HG02678 (cell line): ENCODE data around the gene ELOVL4.

Experiments
- ATAC-seq: cut with Tn5 transposase; IDR thresholded peaks from one replicate; pipeline ENCODE4 v1.9.1; 2021; ENCODE audit warnings: mild to moderate bottlenecking, moderate library complexity; ENCODE audit not compliant: unreplicated experiment

Gene ELOVL4

DNA sequence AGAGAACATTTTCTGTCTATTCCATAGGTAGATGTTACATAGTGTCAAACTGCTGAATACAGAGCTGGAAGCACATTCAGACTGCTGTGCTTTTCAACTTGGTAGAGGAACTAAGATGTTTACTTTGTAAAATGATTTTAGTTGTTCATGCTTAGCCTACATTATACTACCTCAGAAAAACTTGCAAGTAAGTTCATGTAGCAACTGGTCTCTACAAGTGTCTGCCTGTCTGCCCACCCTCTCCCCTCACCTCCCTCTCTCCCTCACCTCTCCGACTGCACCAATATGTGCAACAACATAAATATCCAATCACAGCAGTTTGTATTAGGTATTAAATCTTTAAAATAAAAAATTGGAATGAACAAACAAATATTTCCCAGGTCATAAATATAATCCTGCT is 25.3 kb downstream of the ELOVL4 start:
- no peak for ATAC-seq

DNA sequence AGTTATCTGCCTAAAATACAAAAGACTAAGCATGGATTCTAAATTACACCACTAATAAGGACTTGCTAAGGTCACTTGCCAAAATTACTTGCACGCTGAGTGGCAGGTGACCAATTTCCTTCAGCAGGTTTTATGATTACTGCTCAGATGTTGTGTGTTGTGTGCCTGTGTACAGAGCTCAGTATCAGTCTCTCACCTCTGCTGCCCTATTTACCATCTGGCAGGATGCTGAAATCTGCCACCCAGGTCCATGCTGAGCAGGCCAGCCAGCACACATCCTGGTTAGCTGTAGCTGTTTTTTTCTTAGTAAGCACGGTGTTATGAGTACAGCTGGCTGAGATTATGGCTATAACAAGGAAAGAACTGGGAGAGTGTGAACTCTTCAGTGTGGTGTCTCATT is 34.0 kb downstream of the ELOVL4 start:
- ATAC-seq: no peak

DNA sequence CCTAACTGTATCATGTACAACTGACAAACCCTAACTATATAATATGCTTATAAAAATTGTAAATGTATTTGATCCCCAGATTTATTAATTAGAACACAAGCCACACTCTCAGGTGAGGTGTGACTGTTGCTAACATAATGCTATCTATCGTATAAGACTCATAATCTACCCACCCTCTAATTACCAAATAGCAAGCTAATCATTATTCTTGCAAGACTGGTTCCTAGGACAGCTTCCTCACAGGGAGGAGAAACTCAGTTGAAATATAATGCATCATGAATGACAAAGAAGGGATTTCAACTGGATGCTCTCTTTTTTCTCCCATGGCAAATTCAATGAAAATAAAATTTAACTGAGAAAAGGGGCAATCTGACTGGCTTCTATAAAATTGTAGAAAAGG is 35.4 kb downstream of the ELOVL4 start:
- no peak for ATAC-seq

DNA sequence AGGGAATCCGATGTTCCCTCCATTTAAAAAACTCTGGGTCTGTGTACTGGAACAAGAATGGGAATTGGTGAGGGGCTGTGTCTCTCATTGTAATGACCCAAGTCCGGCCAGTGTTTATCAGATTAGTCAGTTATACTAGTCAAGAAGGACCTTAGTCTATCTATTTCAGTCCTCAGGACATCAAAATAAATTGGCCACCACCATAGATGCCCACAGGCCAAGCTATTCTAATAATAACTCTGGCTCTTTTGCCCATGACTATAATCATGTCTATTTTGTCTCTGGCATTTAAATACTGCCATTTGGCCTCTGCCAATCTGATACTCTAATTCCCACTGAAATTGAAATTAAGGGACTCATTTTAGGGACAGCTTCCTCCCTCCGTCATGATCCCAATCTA is 37.8 kb downstream of the ELOVL4 start:
- no peak for ATAC-seq

DNA sequence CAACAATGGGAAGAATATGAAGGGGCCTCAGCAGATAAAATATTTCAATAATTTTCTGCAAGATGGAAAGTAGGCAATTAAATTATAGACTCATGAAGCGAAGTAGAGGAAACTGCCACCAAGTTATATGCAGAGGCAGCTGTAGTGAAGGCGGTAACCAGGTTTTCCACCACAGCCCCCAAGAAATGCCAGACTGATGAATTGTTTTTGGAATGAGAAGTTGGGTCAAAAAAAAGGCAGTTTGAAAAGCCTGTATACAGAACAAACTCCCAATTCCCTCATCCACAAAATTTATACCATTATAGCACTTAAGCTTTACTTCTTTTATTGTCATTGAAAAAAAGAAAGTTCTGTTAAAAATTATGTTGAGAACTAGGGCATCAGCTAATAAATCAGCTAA is 45.3 kb downstream of the ELOVL4 start:
- no peak for ATAC-seq

DNA sequence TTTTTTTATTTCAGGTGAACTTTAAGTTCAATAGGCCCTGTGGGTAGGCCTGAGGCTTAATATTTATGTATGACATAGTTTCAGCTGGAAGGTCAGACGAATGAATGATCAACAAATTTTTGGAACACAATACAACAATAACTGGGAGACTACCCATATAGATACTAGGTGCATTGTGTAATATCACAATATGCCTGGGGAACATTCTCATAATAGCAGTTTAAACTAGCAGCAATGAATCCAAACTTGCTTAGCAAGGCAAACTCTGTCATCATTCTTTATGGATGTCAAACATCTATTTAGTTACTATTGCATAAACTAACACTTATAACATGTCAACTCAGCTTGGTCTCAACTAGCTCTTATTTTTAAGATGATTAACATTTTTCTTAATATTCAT is 49.3 kb downstream of the ELOVL4 start:
- ATAC-seq: no peak

DNA sequence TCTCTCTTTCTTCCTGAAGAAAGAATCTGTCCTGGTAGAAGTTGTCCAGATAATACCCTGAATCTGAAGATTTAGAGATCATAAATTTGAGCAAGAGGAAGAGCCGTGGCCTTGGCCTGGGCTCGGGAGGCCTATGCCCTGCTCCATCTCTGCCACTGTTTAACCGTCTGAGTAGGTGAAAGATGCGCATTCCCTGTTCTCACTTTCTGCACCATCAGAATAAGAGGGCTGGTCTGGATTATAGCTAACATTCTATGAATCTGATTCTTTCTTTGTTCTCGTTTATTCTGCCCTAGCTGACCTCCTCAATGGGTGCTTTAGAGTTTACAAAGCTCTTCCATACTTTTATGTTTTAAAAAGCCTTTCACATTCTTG is 51.3 kb downstream of the ELOVL4 start:
- no peak for ATAC-seq

DNA sequence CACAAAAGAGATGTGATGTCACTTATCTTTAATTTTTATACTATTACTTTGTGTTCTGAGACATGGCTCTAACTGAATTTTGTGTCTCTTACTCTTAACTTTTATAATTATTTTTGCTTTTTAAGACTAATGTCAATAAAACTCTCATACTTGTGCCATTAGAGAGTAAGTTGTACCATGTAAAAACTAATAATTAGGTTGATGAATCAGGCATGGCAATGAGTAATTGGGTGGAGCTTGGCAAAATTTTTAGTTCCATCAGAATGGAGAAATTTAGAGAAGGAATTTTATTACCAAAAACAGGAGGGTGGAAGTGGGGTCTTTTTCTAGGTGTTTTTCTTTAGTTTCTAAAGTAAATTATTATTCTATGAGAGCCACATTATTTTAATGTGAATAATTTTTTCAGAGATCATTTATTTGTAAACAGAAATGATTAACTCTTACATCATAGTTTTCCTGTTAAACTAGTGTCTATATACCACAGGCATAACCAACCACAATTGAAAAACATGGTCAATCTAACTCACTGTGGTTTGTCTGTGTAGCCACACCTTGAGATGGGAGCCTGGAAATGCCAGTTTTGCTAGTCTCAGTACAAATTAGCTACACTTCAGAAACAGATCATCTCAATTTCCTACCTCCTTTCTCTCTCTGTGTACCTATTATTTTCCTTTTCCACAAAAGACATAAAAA is 51.8 kb downstream of the ELOVL4 start:
- no peak for ATAC-seq

DNA sequence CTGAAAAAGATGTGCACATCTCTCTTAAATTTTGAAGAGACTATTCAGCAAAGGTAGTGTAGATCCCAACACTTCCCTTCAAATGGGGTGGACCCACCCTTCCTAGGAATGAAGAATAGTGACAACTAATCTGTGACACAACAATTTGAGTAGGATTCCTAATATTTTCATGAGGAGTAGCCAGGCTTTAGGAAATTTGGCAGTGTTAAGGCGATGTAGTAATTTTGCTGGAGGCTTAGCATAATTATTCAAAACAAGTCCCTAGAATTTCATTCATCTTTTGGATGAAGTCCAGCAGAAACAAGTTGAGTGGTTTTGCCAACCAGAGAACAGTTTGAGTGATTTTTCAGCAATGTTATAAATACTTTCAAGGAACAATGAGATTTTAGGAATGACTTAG is 52.4 kb downstream of the ELOVL4 start:
- no peak for ATAC-seq

DNA sequence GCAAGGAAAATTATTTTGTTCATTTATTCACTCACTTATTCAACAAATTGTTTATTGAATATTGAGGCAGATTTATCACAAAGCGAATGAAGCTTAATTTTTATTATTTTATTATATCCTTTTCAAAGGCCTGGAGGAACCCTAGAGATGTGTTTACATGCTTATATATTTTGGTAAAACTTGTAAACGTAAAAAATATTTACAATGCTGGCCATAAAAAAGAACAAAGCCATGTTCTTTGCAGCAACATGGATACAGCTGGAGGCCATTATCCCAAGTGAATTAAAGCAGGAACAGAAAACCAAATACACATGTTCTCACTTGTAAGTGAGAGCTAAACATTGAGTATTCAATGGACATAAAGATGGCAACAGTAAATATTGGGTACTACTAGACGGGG is 58.8 kb downstream of the ELOVL4 start:
- ATAC-seq: no peak

DNA sequence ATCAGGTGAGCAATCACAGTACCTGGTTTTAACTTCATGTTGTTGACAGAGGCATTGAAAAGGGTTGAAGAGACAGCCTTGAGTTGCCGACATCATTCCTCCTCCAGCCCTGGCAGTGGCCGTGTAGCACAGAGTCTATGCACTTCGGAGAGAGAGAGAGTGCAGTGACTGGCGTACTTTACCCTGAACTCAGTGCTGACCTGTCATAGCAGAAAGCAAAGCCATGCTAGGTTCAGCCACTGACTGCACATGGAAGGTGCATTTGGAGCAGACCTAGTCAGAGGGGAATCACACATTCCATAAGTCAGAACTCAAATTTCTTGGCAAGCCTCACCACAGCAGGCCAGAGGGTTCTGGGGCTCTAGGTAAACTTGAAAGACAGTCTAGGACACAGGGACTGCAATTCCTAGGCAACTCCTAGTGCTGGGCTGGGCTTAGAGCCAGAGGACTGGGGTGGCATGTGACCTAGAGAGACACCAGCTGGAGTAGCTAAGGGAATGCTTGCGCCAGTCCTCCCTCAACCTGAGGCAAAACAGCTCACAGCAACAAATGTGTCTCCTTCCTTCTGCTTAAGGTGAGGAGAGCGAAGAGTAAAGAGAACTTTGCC is 69.1 kb downstream of the ELOVL4 start:
- no peak for ATAC-seq

DNA sequence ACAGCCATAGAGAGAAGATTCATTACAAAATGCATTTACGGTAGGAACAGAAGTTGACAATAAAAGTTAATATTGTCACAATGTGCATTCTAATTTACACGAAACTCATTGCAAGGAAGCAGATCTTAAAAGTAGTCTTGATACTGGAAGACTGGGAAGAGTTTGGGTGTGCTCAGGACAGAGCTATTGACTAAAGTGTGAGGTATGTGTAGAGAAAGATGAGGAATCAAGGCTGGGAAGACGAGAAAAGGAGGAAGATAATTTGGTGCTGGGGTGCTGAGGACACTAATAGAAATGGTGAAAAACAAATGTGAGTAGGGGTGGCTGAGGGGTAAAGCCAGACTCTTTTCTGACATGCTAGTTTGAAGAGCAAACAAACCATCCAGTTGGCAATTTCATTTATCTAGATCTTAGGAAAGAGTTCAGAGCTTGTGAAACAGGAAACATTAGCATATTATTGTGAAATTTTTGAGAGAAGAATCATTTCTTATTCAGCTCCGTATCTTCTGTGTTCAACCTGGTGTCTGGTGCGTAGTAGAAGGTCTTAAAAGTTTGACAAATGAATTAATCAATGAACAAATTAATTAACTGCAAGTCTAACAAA is 72.7 kb downstream of the ELOVL4 start:
- ATAC-seq: no peak

DNA sequence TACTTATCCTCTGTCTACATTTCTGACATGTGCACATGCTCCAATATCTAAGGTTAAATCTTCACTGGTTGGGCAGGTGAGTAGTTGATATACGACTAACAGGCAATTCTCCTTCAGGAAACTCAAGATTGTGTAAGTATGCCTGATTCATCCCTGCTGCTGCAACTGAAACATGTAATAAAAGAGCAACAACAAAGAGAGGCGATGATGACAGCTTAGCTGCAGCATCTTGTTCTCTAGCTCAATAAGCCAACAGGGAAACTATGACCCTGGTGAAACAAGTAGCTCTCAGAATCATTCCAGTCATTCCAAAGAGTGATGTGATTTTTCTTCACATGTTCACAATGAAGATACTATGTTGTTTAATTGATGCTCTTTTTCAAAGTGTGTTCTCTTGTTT is 74.4 kb downstream of the ELOVL4 start:
- no peak for ATAC-seq

DNA sequence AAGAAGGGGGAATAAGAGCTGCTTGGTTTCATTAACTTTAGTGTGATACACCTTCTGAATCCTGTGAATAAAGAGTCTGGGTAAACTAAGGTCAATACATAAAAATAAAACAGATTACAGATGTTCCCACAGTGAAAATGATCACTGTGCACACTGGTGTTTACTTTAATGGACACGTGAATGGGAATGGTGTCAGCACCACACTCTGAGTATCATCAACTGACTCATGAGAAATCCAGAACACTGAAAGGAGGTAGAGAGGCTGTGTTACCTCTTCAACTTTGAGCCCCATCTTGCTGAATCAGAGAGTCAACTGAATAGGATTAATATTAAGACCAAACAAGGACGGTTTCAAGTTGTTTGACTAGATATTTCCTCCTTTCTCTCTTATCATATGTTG is 75.0 kb downstream of the ELOVL4 start:
- ATAC-seq: no peak

DNA sequence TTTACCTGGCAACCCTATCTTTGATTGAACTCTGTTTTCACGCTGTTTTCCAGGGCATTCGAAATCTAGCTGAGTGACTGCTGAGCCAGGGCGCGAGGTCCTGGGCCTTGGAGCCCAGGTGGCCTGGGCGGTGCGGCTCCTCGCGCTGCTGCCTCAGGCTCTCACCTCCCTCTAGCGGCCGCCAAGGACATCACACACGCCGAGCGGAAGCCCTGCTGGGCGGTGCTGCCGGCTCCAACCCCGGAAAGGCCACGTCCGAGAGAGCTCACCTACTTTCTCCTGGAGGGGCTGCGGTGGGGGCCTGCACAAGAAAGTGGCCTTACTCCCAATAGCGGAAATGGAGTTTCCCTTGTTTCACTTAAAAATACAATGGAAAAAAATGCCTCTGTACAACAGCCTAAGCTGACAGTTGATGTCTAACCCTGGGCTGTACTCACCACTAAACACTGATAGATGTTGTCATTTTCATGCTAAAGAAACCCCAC is 77.7 kb downstream of the ELOVL4 start:
- peak; percentile 100 for ATAC-seq

DNA sequence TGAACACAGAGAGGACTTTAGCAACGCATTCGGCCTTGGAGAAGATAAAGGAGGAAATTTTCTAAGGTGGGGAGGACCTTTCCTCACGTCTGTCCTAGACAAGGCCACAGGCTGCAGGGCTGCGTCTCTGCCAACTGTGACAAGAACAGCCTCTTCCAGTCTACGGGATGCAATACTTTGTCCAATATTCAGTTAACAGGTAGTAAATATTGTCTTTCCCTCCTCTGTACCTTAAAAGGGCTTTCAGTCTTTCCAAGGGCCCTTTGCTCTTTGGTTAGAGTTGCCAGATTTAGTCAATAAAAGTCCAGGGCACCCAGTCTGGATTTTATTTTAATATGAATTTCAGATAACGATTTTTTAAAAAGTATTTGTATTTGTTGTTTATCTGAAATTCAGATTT is 78.2 kb downstream of the ELOVL4 start:
- ATAC-seq: no peak

DNA sequence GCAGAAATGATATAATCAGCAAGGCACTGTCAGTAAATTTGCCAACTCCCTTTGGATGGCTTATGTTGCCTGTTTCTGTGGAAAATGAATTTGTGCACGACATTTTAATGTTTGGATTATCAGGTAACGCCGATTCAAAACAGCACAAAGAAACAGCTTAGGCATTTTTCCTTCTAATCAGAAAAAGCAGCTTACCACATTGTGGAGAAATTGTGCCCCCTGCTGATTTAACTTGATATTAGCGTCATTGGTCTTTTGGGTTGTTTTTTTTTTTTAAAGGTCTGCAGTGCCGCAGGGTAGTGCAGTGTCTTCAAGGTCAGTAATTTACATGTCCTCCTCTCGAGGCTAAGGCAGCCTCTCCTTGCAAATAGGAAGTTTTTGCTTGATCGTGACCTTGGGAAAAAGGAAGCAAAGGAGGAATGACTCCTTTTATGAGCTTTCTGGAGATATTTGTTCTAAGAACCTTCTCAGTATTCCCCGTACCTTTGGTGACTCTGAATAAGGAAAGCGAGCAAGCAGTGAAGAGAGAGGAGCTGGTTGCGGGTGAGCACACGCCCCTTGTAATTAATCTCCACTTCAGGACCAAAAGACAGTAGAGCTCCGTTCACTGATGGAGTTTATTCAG is 79.1 kb downstream of the ELOVL4 start:
- ATAC-seq: peak; percentile 28
